Lung (tissue), 12 donors: Measurements from ENCODE around the gene TMEM134. TPM values are rescaled to one million over a fixed set of nuclear protein-coding genes. Genes with fewer than 3 reads are reported as not detected.
A peak's percentile ranks its signal among the peaks of the same experiment; 100 is the strongest.

Experiments used
- ATAC-seq: fragments of 200-7000 bp; cut with Tn5 transposase; one replicate; pipeline ENCODE4 v1.9.1; 2020; ENCODE audit warnings: moderate number of reproducible peaks; ENCODE audit not compliant: insufficient read depth, low FRiP score
- DNase-seq, 3 donors: peaks; one replicate each; pipeline ENCODE4 v3.0.0-alpha.2; 2013 to 2017
- H3K27ac ChIP-seq, 2 donors: one replicate each; pipeline ENCODE4 v1.5.1; 2013; ENCODE audit warnings: mild to moderate bottlenecking in 2 of 2, moderate library complexity in 2 of 2, control low read depth in 1 of 2, inconsistent platforms in 1 of 2, low read depth in 1 of 2, low read length in 1 of 2
- H3K27me3 ChIP-seq, 3 donors: one replicate each; pipeline ENCODE4 v1.5.1; 2013; ENCODE audit warnings: low read length in 2 of 3; ENCODE audit not compliant: control insufficient read depth in 3 of 3, insufficient read depth in 3 of 3
- H3K36me3 ChIP-seq, 4 donors: one replicate each; pipeline ENCODE4 v1.5.1; 2013; ENCODE audit warnings: low read length in 4 of 4, mild to moderate bottlenecking in 1 of 4, moderate library complexity in 1 of 4; ENCODE audit not compliant: control insufficient read depth in 4 of 4, insufficient read depth in 4 of 4
- H3K4me1 ChIP-seq, 5 donors: one replicate each; pipeline ENCODE4 v1.5.1; 2013; ENCODE audit warnings: low read length in 5 of 5, mild to moderate bottlenecking in 2 of 5, moderate library complexity in 1 of 5; ENCODE audit not compliant: control insufficient read depth in 5 of 5, insufficient read depth in 5 of 5
- H3K4me3 ChIP-seq: one replicate; pipeline ENCODE4 v1.5.1; 2013; ENCODE audit warnings: mild to moderate bottlenecking, control low read depth, moderate library complexity
- H3K9ac ChIP-seq, 2 donors: one replicate each; pipeline ENCODE4 v1.5.1; 2013; ENCODE audit warnings: low read length in 2 of 2, control low read depth in 1 of 2; ENCODE audit not compliant: insufficient read depth in 1 of 2
- H3K9me3 ChIP-seq, 4 donors: one replicate each; pipeline ENCODE4 v1.5.1; 2013; ENCODE audit warnings: low read length in 3 of 4, mild to moderate bottlenecking in 1 of 4, moderate library complexity in 1 of 4; ENCODE audit not compliant: control insufficient read depth in 4 of 4, insufficient read depth in 3 of 4
- CTCF ChIP-seq: IDR thresholded peaks from 2 replicates; pipeline ENCODE4 v1.5.1; 2012; ENCODE audit warnings: mild to moderate bottlenecking; ENCODE audit errors: control extremely low read depth, extremely low read depth
- WGBS, 2 donors: extraction: QIAGEN DNeasy Blood & Tissue Kit; methylation state at CpG; one replicate each; pipeline ENCODE4 v1.1.7; 2013; 5-methylcytosine and 5-hydroxymethylcytosine counted together
- polyA plus RNA-seq, 2 donors: library from polyadenylated mRNA; stranded (reverse); fragments of 200-250 nt; gene quantifications; one replicate each; pipeline ENCODE4 v1.2.1, GENCODE V29; 2013
- total RNA-seq, 2 donors: library from RNA; depleted of rRNA in 1 of 2; stranded (reverse); fragments of >200 nt in 1 of 2; gene quantifications; one replicate each; pipeline ENCODE4 v1.2.1, GENCODE V29; 2014 to 2021
- donor health status: control.
- donor health status: control.
- donor health status: Bipolar disorder and iron deficiency.
- donor health status: healthy.
- donor health status: DM: yes; HTN: yes; CAD: no.

TMEM134 gene
- total and polyA plus RNA-seq, 4 donors = 32.5 to 91.4 (median 83.1) TPM

GRCh38 chr11:67441731-67442351, 27.2 kb downstream of the TMEM134 start:
- Histone ChIP-seq H3K27me3 (no peaks in the 10 kb centered on the region), H3K9me3 (no peaks in the 10 kb centered on the region), H3K9ac (no peak overlapping the region), H3K27ac (peak overlapping the region in 1 of 2 donors; percentile 33), H3K4me1 (peaks cover 0 to 7% (median 3%) of the 10 kb centered on the region in 5 donors), H3K36me3 (peaks cover 0 to 41% (median 3%) of the 10 kb centered on the region in 4 donors), H3K4me3 (no peak overlapping the region)
- ATAC-seq (no peak), DNase-seq (no peak)
- TF ChIP-seq CTCF = no peak
- 85 to 87% methylated on average over 25 to 28 of the region's 28 CpGs for WGBS, 2 donors

- H3K27ac ChIP-seq = no peak overlapping the region
- 91 to 92% methylated on average over 21 of the region's 21 CpGs for WGBS, 2 donors
- no peaks in the 10 kb centered on the region for H3K27me3 ChIP-seq
- H3K4me3 ChIP-seq = no peak overlapping the region
- H3K4me1 ChIP-seq = peaks cover 0 to 7% (median 3%) of the 10 kb centered on the region in 5 donors
- DNase-seq (no peak), ATAC-seq (no peak)
- no peak overlapping the region for H3K9ac ChIP-seq
- H3K36me3 ChIP-seq = peaks cover 0 to 42% (median 3%) of the 10 kb centered on the region in 4 donors
- no peaks in the 10 kb centered on the region for H3K9me3 ChIP-seq
- TF ChIP-seq CTCF = no peak
Measured at GRCh38 chr11:67441098-67441563, 27.9 kb downstream of the TMEM134 start.

- DNase-seq (no peak), ATAC-seq (no peak)
- Histone ChIP-seq H3K27me3 (no peaks in the 10 kb centered on the region), H3K4me3 (no peak overlapping the region), H3K36me3 (peaks cover 0 to 48% (median 3%) of the 10 kb centered on the region in 4 donors), H3K4me1 (peaks cover 0 to 7% (median 3%) of the 10 kb centered on the region in 5 donors), H3K27ac (peak overlapping the region; percentile 17 to 27), H3K9ac (no peak overlapping the region), H3K9me3 (no peaks in the 10 kb centered on the region)
- no peak for TF ChIP-seq CTCF
- 68 to 70% methylated on average over 15 to 17 of the region's 17 CpGs for WGBS, 2 donors
Measured at GRCh38 chr11:67440229-67441097, 28.6 kb downstream of the TMEM134 start.
